DMS79 (cell line): ENCODE data around the gene PLAU.
"Not testable (repeated sequence)": the region's sequence is repeated elsewhere in the genome, so short reads cannot be mapped to it uniquely, and the experiment has no call there.

ENCODE experiments used
- DNase-seq: peaks from one replicate; lab custom pipeline; 2025; lab: John Stamatoyannopoulos, UW

Gene PLAU

DNA sequence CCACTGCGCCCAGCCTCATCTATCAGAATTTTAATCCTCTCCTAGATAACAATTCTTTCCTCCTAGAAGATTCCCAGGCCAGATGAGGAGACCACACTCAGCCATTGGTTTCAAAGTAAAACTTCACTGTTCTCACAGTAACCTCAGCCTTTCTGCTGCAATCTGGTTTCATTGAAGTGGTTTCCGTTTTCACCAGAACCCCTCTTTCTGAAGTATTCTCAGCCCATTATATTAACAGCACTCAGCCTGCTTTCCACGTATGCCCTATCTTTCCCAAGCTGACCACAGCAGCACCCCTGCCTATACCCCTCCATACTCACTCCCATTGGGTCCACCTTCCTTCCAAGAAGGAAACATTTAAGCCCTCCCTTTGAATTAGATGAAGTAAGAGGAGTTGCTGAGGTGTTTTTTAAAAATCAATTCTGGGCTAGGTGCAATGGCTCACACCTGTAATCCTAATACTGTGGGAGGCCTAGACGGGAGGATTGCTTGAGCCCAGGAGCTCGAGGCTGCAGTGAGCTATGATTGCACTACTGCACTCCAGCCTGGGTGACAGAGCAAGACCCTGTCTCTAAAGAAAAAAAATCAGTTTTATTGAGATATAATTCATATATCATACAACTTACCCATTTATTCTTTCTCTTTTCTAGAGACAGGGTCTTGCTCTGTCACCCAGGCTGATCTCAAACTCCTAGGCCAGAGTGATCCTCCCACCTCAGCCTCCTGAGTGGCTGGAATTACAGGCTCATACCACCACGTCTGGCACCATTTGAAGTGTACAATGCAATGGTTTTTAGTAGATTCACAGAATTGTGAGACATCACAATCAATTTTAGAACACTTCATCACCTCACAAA is 11.3 kb downstream of the PLAU start:
- no peak for DNase-seq

DNA sequence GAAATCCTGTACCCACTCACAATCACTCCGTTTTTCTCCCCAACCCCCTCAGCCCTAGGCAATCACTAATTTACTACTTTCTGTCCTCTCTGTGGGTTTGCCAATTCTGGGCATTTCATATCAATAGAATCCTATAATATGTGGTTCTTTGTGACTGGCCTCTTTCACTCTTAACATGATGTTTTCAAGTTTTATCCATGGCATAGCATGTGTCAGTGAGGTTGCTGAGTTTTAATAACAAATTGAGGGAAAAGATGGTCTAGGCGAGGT is 11.9 kb downstream of the PLAU start:
- no peak for DNase-seq

DNA sequence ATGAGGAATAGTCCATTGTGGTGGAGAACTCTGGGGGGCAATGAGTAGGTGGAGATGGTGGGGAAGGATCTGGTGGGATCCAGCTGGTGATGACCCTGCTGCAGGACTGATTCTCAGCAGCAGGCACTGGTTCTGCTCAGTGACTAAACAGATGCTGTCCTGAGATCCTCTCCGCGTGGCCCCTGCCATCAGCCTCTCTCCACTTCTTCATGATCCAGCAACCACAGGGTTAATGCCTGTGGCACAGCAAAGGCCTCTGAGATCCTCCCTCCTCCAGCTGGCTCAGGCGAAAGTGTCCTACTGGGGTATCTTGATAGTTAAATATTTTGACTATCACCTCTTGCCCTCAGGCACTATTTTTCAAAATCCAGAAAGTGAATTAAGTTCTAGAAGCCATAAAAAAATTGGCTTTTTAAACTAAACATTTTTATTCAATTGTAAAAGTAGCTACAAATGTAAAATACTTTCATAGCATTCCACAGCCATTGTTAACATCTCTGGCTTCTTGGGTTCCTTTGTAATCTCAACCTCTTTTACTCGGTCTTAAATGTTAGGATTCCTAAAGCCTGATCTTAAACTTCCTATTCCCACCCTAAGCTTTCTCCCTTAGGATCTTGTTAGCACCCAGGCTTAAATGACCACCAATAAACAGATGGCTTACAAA is 13.1 kb downstream of the PLAU start:
- DNase-seq = no peak

DNA sequence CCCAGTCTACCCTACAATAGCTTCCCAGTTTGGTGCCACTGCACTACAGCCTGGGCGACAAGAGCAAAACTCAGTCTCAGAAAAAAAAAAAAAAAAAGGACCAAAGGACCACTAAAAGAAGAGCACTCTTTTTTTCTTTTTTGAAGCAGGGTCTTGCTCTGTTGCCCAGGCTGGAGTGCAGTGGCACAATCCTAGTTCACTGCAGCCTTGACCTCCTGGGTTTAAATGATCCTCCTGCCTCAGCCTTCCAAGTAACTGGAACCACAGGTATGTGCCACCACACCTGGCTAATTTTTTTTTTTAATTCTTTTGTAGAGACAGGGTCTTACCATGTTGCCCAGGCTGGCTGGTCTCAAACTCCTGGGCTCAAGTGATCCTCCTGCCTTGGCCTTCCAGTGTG is 14.0 kb downstream of the PLAU start:
- DNase-seq = no peak

DNA sequence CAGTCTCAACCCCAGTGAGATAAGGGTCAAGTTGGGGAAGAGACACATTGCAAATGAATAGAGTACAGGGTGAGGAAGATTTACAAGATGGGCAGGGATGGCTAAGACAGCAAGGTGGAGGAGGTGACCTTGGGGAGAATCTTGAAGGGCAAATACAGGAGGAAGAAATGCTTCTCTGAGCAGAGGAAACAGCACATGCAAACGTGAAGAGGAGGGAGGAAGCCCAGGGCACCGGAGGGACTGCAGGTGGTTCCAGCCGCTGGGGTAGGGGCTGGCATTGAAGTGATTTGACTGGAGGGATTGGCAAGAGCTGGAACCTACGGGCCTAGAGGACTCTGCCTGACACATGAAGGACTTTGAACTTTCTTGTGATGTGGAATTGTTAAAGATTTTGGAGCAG is 14.6 kb downstream of the PLAU start:
- DNase-seq = no peak

DNA sequence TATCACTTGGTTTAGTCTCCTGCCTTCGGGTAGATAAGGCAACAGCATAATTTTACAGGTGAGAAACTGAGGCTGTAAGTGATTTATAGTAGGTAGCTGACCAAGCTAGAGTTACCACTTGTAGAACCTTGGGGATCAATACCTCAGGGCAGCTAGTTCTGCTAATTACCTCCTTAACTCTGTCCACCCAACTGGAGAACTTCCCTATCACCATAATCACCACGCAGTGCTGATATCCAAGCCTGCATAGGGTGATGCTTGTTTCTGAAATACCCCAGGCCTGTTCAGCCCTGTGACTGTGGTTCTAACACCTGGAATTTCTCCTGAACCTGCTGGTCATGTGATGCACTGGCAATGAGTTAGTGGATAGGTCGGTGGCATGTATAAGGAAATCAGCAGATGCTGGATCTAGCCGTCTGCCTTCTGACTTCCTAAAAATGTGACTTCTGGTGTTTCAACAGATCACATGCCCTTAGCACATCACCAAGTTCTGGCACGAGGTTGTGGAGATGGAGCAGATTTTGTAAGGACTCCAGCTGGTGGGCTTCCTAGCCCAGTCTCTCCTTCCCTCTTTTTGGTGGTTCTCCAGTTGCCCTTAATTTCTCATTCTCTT is 15.3 kb downstream of the PLAU start:
- no peak for DNase-seq

DNA sequence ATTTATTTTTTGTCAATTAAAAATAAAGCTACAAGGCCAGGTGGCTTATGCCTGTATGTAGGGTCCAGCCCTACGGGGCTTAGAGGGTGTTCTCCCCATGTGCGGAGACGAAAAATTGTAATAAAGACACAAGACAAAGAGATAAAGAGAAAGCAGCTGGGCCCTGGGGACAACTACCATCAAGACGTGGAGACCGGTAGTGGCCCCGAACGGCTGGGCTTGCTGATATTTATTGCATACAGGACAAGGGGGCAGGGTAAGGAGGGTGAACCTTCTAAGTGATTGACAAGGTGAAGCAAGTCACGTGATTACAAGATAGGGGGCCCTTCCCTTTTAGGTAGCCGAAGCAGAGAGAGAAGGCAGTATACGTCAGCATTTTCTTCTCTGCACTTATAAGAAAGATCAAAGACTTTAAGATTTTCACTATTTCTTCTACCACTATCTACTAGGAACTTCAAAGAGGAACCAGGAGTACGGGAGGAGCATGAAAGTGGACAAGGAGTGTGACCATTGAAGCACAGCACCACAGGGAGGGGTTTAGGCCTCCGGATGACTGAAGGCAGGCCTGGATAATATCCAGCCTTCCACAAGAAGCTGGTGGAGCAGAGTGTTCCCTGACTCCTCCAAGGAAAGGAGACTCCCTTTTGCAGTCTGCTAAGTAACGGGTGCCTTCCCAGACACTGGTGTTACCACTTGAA is 19.8 kb downstream of the PLAU start:
- DNase-seq = not testable (repeated sequence)

DNA sequence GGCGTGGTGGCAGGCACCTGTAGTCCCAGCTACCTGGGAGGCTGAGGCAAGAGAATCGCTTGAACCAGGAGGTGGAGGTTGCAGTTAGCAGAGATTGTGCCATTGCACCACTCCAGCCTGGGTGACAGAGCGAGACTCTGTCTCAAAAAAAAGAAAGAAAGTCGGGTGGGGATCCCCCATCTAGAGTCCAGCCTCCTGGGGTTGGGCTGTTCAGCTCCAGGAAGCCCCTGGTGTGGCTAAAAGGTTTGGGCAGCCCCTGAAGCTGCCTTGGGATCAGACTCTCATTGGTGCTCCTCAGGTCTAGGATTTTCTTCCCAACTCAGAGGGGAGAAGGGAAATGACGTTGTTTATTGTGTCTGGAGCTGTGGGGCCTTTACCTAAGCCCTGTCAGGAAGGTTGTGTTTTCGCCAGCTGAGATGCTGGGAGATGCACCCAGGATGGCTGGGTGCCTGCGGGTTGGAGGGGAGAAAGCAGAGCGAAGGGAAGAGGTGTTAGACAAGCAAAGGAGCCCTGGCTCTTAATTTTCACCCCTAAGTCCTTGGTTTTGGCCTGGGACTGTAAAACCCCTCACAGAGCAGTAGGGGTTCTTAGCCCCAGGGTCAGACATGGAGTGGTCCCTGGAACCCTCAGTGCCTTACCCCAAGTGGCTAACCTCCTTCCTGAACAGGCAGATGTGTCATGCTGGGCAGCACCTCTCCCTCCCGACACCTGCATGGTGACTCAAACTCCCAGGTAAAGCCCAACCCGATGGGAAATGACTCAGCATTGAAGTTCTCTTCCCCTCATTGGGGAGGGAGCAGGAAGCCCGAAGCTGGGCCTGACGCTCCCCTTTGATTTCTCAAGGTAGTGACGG is 21.1 kb downstream of the PLAU start:
- DNase-seq = no peak

DNA sequence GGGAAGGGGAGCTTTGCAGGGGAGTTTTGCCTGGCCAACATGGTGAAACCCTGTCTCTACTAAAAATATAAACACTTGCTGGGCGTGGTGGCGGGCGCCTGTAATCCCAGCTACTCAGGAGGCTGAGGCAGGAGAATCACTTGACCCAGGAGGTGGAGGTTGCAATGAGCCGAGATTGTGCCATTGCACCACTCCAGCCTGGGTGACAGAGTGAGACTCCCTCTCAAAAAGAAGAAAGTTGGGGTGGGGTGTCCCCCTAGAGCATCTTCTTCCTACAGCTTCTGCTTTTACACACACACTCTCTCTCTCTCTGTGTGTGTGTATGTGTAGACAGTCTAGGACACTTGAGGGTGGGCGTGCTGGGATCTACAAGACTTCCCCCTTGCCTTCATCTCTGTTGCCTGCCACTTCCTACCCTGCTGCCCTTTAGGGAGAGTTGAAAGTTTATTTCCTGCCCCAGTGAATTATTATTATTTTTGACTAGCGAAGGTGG is 21.7 kb downstream of the PLAU start:
- DNase-seq = no peak

DNA sequence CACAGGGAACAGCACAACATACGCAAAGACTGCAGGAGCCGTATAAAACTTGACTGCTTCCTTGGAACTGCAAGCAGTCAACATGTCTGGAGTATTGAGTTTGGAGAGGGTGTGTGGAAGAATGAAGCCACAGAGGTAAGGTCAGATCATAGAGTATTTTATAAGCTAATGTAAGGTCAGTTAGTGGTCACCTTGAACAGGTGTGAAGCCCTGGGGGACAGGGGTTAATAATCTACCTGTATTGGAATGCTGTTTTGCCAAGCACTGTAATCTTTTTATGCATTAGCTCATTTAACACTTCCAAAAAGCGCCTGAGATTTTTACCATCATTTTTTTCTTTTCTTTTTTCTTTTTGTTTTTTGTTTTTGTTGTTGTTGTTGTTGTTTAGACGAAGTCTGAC is 23.1 kb downstream of the PLAU start:
- no peak for DNase-seq

DNA sequence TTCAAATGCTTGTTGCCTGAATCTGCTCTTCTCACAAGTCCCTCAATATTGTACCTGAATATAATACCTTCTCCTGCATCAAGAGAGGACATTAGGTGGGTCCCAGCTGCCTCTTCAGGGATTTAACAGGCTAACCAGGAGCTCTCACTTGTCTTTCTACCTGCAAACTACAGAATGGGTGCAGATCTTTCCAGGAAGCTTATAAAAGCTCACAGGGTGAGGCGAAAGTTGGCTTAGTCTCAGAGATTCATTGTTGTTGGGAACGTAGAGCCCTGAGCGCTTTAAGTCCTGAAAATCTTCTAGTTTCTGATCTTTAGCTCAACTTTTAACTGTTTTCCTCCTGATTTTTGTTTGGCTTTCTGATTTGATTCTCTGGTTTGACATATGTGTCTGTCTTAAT is 25.0 kb downstream of the PLAU start:
- DNase-seq = no peak

DNA sequence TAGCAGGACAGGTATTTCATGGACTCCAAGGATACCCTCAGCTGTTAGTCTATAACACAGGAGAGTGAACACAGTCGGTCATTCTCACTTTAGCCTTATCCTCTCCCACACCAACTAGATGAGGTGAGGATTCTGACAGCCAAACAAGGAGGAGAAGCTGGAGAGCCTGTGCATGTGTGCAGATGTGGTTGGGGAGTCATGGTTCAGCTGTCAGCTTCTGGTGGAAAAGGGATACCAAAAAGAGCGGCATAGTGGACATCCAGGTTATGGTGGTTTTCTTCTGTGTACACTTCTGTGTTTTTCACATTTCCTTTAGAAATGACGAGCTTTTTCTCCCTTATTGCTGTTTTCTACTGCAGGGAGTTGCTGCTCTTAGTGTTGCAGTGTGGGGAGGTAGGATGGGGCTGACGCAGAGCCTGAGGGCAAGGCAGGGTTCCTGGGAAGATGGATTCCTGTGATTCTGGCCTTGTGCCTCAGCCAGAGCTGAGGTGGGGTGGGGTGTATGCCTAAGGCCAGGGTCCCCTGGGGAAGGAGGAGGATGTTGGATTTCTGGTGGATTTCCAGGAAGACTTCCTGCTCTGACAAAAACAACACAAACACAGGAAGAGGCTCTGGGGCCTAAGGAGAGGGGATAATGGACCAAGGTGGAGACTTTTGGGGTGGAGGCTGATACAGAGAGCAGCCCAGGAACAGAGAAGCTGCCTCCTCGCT is 26.6 kb downstream of the PLAU start:
- DNase-seq = no peak

DNA sequence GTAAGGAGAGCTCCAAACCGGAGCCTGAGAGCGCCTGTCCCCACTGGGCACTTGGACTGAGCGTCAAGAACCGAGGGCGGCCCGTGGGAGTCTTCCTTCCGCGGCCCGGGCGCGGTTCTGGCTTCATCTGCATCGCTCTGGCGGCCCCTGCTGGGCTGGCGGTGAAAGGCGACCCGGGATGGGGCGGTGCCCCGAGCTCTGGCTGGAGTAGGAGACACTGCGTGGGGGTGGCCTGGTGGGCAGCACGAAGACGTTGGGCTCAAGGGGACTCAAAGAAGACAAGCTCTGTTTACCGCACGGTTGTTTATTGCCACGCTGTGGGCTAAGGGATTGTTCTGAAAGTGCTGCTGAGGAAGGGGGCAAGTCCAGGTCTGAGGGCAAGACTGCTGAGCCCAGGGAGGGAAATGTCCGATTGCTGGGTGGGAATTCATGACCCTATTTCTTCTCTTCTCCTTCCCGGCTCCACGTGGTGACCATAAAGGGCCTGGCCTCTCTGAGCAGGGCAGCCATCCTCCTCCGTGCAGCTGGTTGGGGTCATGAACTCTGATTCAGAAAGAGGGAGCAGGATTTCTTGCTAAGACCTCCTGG is 29.8 kb downstream of the PLAU start:
- no peak for DNase-seq

DNA sequence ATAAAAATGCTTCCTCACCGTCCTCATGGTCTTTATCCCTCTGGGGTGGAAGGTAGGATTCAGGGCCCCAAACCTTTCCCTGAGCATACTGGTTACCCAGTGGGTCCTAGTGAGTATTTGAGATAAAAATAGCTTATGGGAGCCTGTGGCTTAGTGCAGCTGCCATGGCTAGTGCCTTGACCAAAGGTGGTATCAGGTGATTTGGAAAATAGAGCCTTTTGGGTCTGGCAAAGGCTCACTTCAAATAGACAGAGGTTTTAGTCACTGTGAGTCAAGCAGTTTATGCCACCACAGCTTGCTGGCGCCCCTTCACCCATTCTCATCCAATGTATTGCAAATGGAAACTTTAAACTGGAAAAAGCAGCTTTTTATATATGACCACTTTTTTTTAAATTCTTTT is 30.4 kb downstream of the PLAU start:
- DNase-seq = no peak

DNA sequence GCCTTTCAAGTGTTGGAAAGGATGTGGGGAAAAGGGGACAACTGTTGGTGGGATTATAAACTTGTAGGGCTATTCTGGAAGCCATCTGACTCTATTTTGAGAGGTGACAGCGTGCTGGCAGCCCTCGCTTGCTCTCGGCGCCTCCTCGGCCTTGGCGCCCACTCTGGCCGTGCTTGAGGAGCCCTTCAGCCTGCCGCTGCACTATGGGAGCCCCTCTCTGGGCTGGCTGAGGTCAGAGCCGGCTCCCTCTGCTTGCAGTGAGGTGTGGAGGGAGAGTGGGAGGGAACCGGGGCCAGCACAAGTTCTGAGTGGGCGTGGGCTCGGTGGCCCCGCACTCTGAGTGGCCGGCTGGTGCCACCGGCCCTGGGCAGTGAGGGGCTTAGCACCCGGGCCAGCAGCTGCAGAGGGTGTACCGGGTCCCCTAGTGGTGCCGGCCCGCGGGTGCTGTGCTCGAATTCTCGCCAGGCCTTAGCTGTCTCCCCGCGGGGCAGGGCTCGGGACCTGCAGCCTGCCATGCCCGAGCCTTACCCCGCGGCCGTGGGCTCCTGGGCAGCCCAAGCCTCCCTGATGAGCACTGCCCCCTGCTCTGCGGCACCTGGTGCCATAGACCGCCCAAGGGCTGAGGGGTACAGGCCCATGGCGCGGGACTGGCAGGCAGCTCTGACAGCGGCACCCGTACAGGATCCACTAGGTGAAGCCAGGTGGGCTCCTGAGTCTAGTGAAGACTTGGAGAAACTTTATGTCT is 33.6 kb downstream of the PLAU start:
- DNase-seq = no peak

DNA sequence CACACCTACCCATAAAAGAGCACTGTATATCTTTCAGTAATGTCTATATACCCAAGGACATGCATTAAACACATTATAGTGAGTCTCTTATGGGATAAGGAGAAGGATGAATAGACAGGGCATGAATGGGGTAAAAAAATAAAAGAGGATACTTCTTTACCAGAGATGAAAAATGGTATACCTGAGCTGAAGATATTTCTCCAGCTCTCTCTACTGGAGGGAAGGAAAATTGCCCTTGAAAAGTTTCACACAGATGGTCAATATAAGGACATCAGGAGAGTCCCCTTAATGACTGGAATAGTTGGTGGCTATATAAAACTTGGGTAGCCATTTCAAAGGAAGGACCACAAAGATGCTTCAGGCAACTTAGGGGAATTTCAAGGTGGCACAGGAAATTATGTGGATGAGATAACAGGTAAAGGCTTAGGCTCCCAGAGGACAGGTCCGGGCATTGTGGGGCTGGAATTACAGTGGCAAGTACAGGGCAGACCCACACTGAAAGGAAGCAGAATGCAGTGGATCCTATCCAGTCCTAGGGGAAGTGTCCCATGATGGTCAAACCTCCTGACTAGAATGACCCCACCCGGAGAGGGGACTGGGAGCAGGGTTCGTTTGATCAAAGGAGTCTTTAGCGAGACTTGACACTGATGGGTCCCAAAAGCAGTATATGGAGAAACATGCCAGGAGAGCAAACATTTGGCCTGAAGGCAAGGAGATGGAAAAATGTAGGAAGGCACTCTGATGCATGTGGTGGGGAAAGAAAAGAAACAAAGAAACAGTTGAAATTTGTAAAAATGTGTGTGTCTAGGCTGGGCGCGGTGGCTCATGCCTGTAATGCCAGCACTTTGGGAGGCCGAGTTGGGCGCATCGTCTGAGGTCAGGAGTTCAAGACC is 35.6 kb downstream of the PLAU start:
- DNase-seq = no peak

DNA sequence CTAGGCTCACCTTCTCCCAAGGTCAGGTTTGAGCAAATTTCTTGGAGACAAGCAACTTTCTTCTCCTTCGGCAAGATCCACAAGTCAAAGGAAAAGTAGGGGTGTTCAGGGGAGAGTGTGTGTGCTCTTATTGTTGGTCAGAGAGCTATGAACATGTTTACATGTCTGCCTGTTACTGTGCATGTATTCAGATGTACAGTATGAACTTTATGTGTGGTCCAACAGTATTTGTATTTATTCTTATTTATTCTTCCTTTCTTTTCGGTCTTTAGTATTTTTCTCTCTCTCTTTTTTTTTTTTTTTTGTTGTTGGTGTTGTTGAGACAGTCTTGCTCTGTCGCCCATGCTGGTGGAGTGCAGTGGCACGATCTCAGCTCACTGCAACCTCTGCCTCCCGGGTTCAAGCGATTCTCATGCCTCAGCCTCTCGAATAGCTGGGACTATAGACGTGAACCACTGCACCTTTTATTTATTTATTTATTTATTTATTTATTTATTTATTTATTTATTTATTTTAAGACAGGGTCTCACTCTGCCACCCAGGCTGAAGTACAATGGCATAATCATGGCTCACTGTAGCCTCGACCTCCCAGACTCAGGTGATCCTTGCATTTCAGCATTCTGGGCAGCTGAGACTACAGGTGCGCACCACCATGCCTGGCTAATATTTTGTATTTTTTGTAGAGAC is 38.2 kb downstream of the PLAU start:
- no peak for DNase-seq
